HepG2 (cell line): ENCODE data around the gene THUMPD2. TPM values are rescaled to one million over a fixed set of nuclear protein-coding genes. Genes with fewer than 3 reads are reported as not detected.

Experiments used
- ATAC-seq: fragments of 200-7000 bp; cut with Tn5 transposase; 3 replicates; pipeline ENCODE4 v1.9.1; 2020; ENCODE audit warnings: mild to moderate bottlenecking, moderate library complexity
- BruUV-seq: library from RNA; stranded (reverse); fragments of 400-500 nt; replicated peaks from 2 replicates; lab custom pipeline; 2021; lab: Mats Ljungman, UMichigan
- CTCF ChIA-PET: fragments of 300-600 bp; formaldehyde crosslinking; extraction: SDS; loops from one replicate; lab custom pipeline; 2021; ENCODE audit warnings: low total read pairs, inconsistent platforms, low intra/inter-chr PET ratio; lab: Yijun Ruan, JAX
- POLR2A ChIA-PET: fragments of 350-600 bp; sonication (Branson Sonifier 250); formaldehyde crosslinking; loops from one replicate; lab custom pipeline; 2020; ENCODE audit warnings: antibody characterized with exemption, inconsistent platforms; lab: Yijun Ruan, JAX
- DNase-seq: peaks from one replicate; pipeline ENCODE4 v3.0.0-alpha.2; 2015; ENCODE audit warnings: low spot score
- FAIRE-seq: peaks from 3 replicates; lab custom pipeline; 2011; peaks lifted over from hg19 to GRCh38; lab: Jason Lieb, UNC
- H2AFZ ChIP-seq: one replicate; pipeline ENCODE4 v1.6.1; 2011; ENCODE audit warnings: low read length, inconsistent platforms
- H3K27ac ChIP-seq: fragments of 300-600 bp; 3 replicates; pipeline ENCODE4 v1.8.0; 2011; ENCODE audit warnings: mixed run types, mild to moderate bottlenecking, mixed read lengths, low read length, inconsistent platforms; ENCODE audit not compliant: insufficient read depth; ENCODE audit errors: extremely low read length
- H3K27me3 ChIP-seq, 2 experiments: fragments of 200-600 bp in 1 of 2; 2 replicates in 1 of 2; 3 replicates in 1 of 2; pipeline versions ENCODE4 v1.6.0 to v1.8.0; 2011; ENCODE audit warnings: low read length in 2 of 2, mild to moderate bottlenecking in 2 of 2, moderate library complexity in 2 of 2, inconsistent platforms in 1 of 2; ENCODE audit not compliant: insufficient read depth in 2 of 2, control insufficient read depth in 1 of 2
- H3K36me3 ChIP-seq, 2 experiments: fragments of 200-600 bp in 1 of 2; replicated peaks in 1 of 2; 2 replicates in 1 of 2; 3 replicates in 1 of 2; pipeline versions ENCODE4 v1.5.1 to v1.8.0; 2011; ENCODE audit warnings: low read length in 2 of 2, inconsistent platforms in 1 of 2; ENCODE audit not compliant: insufficient read depth in 2 of 2, control insufficient read depth in 1 of 2
- H3K4me1 ChIP-seq: 2 replicates; pipeline ENCODE4 v1.5.1; 2012; ENCODE audit warnings: low read length, inconsistent platforms; ENCODE audit not compliant: insufficient read depth
- H3K4me2 ChIP-seq: 2 replicates; pipeline ENCODE4 v1.6.0; 2011; ENCODE audit warnings: low read depth, low read length, inconsistent platforms
- H3K4me3 ChIP-seq, 3 experiments: fragments of 200-600 bp in 1 of 3; sonication (generic), shearing (Covaris generic) in 1 of 3; replicated peaks in 1 of 3; 2 replicates each; pipeline ENCODE4 v1.5.1; 2011 to 2016; ENCODE audit warnings: low read length in 3 of 3, inconsistent platforms in 2 of 3, low read depth in 2 of 3, mild to moderate bottlenecking in 2 of 3, control low read depth in 1 of 3, mixed read lengths in 1 of 3; ENCODE audit not compliant: insufficient read depth in 1 of 3
- H3K79me2 ChIP-seq: one replicate; pipeline ENCODE4 v1.6.1; 2011; ENCODE audit warnings: low read length, inconsistent platforms; ENCODE audit not compliant: insufficient read depth
- H3K9ac ChIP-seq: 2 replicates; pipeline ENCODE4 v1.6.0; 2011; ENCODE audit warnings: mild to moderate bottlenecking, low read depth, low read length, inconsistent platforms; ENCODE audit not compliant: insufficient read depth
- H3K9me3 ChIP-seq: 2 replicates; pipeline ENCODE4 v1.5.1; 2012; ENCODE audit warnings: mild to moderate bottlenecking, low read length
- H4K20me1 ChIP-seq: 2 replicates; pipeline ENCODE4 v1.6.0; 2011; ENCODE audit warnings: inconsistent platforms, mild to moderate bottlenecking, low read length, moderate library complexity; ENCODE audit not compliant: insufficient read depth
- ASH2L ChIP-seq: fragments of 300-600, 200-600 bp; sonication (generic); IDR thresholded peaks from 2 replicates; pipeline ENCODE4 v1.7.0; 2017; ENCODE audit warnings: low read depth, mild to moderate bottlenecking, moderate library complexity, mixed read lengths, low read length; ENCODE audit not compliant: insufficient read length
- CBX2 ChIP-seq, 2 experiments: fragments of 200-600 bp in 1 of 2; sonication (generic); formaldehyde crosslinking in 1 of 2; IDR thresholded peaks; 2 replicates each; pipeline versions ENCODE4 v1.7.0 to v1.8.1; 2018 to 2022; ENCODE audit warnings: low read depth in 2 of 2, low read length in 1 of 2, mild to moderate bottlenecking in 1 of 2, missing genetic modification reagents in 1 of 2
- CEBPB ChIP-seq: IDR thresholded peaks from 2 replicates; pipeline ENCODE4 v1.6.1; 2011; ENCODE audit warnings: low read depth, low read length, improper control_type of control experiment, borderline replicate concordance
- DMTF1 ChIP-seq: sonication (generic); formaldehyde crosslinking; IDR thresholded peaks from 2 replicates; pipeline ENCODE4 v1.4.0; 2020; ENCODE audit warnings: mild to moderate bottlenecking, missing genetic modification reagents
- IRF2 ChIP-seq: IDR thresholded peaks from 2 replicates; pipeline ENCODE4 v1.6.1; 2018; ENCODE audit warnings: missing genetic modification reagents, missing compliant biosample characterization
- MAFF ChIP-seq: IDR thresholded peaks from 2 replicates; pipeline ENCODE4 v1.6.1; 2011; ENCODE audit warnings: low read depth, low read length, improper control_type of control experiment
- MAFK ChIP-seq, 2 experiments: IDR thresholded peaks in 1 of 2; conservative IDR thresholded peaks in 1 of 2; 2 replicates each; pipeline ENCODE4 v1.6.1; 2011; ENCODE audit warnings: improper control_type of control experiment in 2 of 2, low read length in 2 of 2
- NR2F1 ChIP-seq, 2 experiments: fragments of 450-650 bp in 1 of 2; formaldehyde crosslinking in 1 of 2; IDR thresholded peaks; 2 replicates each; pipeline versions ENCODE4 v1.5.0 to v1.6.1; 2016 to 2020; ENCODE audit warnings: mild to moderate bottlenecking in 1 of 2, missing compliant biosample characterization in 1 of 2, missing genetic modification reagents in 1 of 2, moderate library complexity in 1 of 2
- TP53 ChIP-seq: sonication (generic); formaldehyde crosslinking; conservative IDR thresholded peaks from 2 replicates; pipeline ENCODE4 v1.4.0; 2020; ENCODE audit warnings: missing genetic modification reagents
- ZBTB1 ChIP-seq: sonication (generic); formaldehyde crosslinking; IDR thresholded peaks from 2 replicates; pipeline ENCODE4 v1.4.0; 2020; ENCODE audit warnings: missing genetic modification reagents, borderline replicate concordance
- ZNF292 ChIP-seq: sonication (generic); formaldehyde crosslinking; IDR thresholded peaks from 2 replicates; pipeline ENCODE4 v1.8.1; 2022; ENCODE audit warnings: mild to moderate bottlenecking, low read depth, missing genetic modification reagents, borderline replicate concordance
- ZNF740 ChIP-seq: sonication (generic); formaldehyde crosslinking; IDR thresholded peaks from 2 replicates; pipeline ENCODE4 v1.4.0; 2020; ENCODE audit warnings: missing genetic modification reagents
- WGBS: methylation state at CpG from one replicate; pipeline ENCODE4 v1.1.6; 2017; ENCODE audit warnings: low lambda C conversion rate; 5-methylcytosine and 5-hydroxymethylcytosine counted together
- in situ Hi-C: cut with HindIII; loops from 2 replicates; pipeline ENCODE4 v1.10.0; 2017; ENCODE audit warnings: low pct_unique_long_range_greater_than_20kb; ENCODE audit not compliant: extremely low pct_ligation_motif_present
- intact Hi-C: fragments of 100-400 bp; cut with micrococcal nuclease; formaldehyde crosslinking; loops from one replicate; pipeline ENCODE4 v1.10.0; 2022; ENCODE audit not compliant: unreplicated experiment
- polyA plus RNA-seq, 8 experiments: library from polyadenylated mRNA; depleted of rRNA in 3 of 8; stranded (reverse) in 7 of 8; unstranded in 1 of 8; fragments of >200 nt; fragmentation: Illumina TruSeq in 4 of 8; extraction: Trizol in 4 of 8; gene quantifications; 2 replicates each; pipeline versions ENCODE4 v1.2.1 to v1.2.3, GENCODE V29; 2011 to 2016; ENCODE audit warnings: low read depth in 4 of 8, missing spikeins in 1 of 8, mixed read lengths in 1 of 8; ENCODE audit not compliant: insufficient read depth in 1 of 8
- total RNA-seq, 5 experiments: library from RNA; depleted of rRNA; stranded (reverse); fragments of >200 nt; fragmentation: Illumina TruSeq; extraction: Trizol; gene quantifications; 2 replicates each; pipeline ENCODE4 v1.2.3, GENCODE V29; 2016; ENCODE audit warnings: low read depth in 1 of 5

THUMPD2 gene
- total and polyA plus RNA-seq, 2 of the 13 experiments (the other 11 are each of a cell fraction or from before 2014, with no cell fraction given) = 11.8 to 15.6 TPM

- H3K36me3 ChIP-seq = no peaks in the 10 kb centered on the region
- no peaks in the 10 kb centered on the region; a peak in 1 of 5 replicates for H3K27me3 ChIP-seq
- no peak overlapping the region for H2AFZ ChIP-seq
- CTCF ChIA-PET = no interaction called here
- no peaks in the 10 kb centered on the region for H4K20me1 ChIP-seq
- no TSS peak for BruUV-seq
- H3K79me2 ChIP-seq = peaks cover 20% of the 10 kb centered on the region
- no peak overlapping the region for H3K27ac ChIP-seq
- WGBS = 72% methylated on average over 1 of the region's 1 CpG
- FAIRE-seq = no peak
- no peak for TF ChIP-seq CBX2 (IDR thresholded peaks at IDR 0.05; ENCODE audit: low read depth, low read length)
- TF ChIP-seq CBX2 (CRISPR knock-in tag; IDR thresholded peaks at IDR 0.05; ENCODE audit: low read depth) = no peak
- peak; percentile 60; the same call in 1 of the 2 replicates for TF ChIP-seq CEBPB
- POLR2A ChIA-PET = no interaction called here
- ATAC-seq = no peak
- in situ Hi-C loops (no loop called here), intact Hi-C loops (no loop called here)
- peak overlapping the region in 1 of 3 experiments; percentile 98; a peak in 3 of 6 replicates for H3K4me3 ChIP-seq
- no peak overlapping the region for H3K9ac ChIP-seq
- H3K9me3 ChIP-seq = no peaks in the 10 kb centered on the region
- no peak for DNase-seq
- peaks cover 44% of the 10 kb centered on the region for H3K4me1 ChIP-seq
- H3K4me2 ChIP-seq = peak overlapping the region; percentile 91
Measured at GRCh38 chr2:39781697-39782096, 2.6 kb upstream of the THUMPD2 start.

GRCh38 chr2:39780825-39781600 lies 2.0 kb upstream of the THUMPD2 start:
- no TSS peak for BruUV-seq
- Histone ChIP-seq H2AFZ (peak overlapping the region; percentile 90), H3K36me3 (no peaks in the 10 kb centered on the region), H3K27me3 (no peaks in the 10 kb centered on the region; a peak in 1 of 5 replicates), H3K4me1 (peaks cover 51% of the 10 kb centered on the region), H3K4me2 (peak overlapping the region; percentile 91), H3K9me3 (no peaks in the 10 kb centered on the region), H3K9ac (peak overlapping the region; percentile 25; the same call in 1 of the 2 replicates), H3K4me3 (peak overlapping the region; percentile 35 to 98 (median 96)), H3K79me2 (peaks cover 27% of the 10 kb centered on the region), H4K20me1 (no peaks in the 10 kb centered on the region), H3K27ac (no peak overlapping the region)
- intact Hi-C loops (no loop called here), in situ Hi-C loops (no loop called here)
- no peak for FAIRE-seq
- peak; percentile 76 for ATAC-seq
- CTCF ChIA-PET = no interaction called here
- POLR2A ChIA-PET = no interaction called here
- WGBS = 5% methylated on average over 14 of the region's 14 CpGs
- DNase-seq = peak; percentile 32
- TF ChIP-seq ASH2L (peak; percentile 26), ZBTB1 (CRISPR knock-in tag) (no peak), IRF2 (0 out of 2 replicates have a peak, but pooled peaks have one; percentile 8), MAFK (conservative IDR thresholded peaks at IDR 0.05 in 1 of 2, IDR thresholded peaks at IDR 0.05 in 1 of 2; ENCODE audit: low read length in 2 of 2) (peak; percentile 48 to 64), NR2F1 (CRISPR knock-in tag; IDR thresholded peaks at IDR 0.05) (no peak), DMTF1 (no peak), ZNF740 (CRISPR knock-in tag) (0 out of 2 replicates have a peak, but pooled peaks have one; percentile 41), ZNF292 (CRISPR knock-in tag) (peak; percentile 82), MAFF (0 out of 2 replicates have a peak, but pooled peaks have one; percentile 31), TP53 (0 out of 2 replicates have a peak, but pooled peaks have one; percentile 59)
